ENCODE measurements around the gene SPPL3.

GRCh38 chr12:120845696-120846095 is 58.5 kb downstream of the SPPL3 start:
- TF ChIP-seq, protein P1, sequence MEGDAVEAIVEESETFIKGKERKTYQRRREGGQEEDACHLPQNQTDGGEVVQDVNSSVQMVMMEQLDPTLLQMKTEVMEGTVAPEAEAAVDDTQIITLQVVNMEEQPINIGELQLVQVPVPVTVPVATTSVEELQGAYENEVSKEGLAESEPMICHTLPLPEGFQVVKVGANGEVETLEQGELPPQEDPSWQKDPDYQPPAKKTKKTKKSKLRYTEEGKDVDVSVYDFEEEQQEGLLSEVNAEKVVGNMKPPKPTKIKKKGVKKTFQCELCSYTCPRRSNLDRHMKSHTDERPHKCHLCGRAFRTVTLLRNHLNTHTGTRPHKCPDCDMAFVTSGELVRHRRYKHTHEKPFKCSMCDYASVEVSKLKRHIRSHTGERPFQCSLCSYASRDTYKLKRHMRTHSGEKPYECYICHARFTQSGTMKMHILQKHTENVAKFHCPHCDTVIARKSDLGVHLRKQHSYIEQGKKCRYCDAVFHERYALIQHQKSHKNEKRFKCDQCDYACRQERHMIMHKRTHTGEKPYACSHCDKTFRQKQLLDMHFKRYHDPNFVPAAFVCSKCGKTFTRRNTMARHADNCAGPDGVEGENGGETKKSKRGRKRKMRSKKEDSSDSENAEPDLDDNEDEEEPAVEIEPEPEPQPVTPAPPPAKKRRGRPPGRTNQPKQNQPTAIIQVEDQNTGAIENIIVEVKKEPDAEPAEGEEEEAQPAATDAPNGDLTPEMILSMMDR (conservative IDR thresholded peaks at IDR 0.05; ENCODE audit: low read depth, low read length) = no peak
- TF ChIP-seq EZH2phosphoT487 (IDR thresholded peaks at IDR 0.05; ENCODE audit: borderline replicate concordance, low read length) = no peak

Data from PC-3 (cell line).